ENCODE results near the gene GABRP.

GRCh38 chr5:170791325-170791954 is 7.9 kb downstream of the GABRP start:
- TF ChIP-seq EZH2phosphoT487 (IDR thresholded peaks at IDR 0.05; ENCODE audit: low read depth) (no peak), CTCF (IDR thresholded peaks at IDR 0.05; ENCODE audit: low read depth, low read length) (peak; percentile 87)

Measured in OCI-LY3 (cell line).